SK-N-SH (cell line): Measurements from ENCODE around the gene POU3F3. TPM values are rescaled to one million over a fixed set of nuclear protein-coding genes. Genes with fewer than 3 reads are reported as not detected.

Experiments
- CTCF ChIA-PET: fragments of 300-600, 350-600 bp; formaldehyde crosslinking; extraction: SDS; loops from one replicate; lab custom pipeline; 2021; lab: Yijun Ruan, JAX
- POLR2A ChIA-PET: fragments of 350-600 bp; sonication (Branson Sonifier 250); formaldehyde crosslinking; extraction: SDS; loops from one replicate; lab custom pipeline; 2020; ENCODE audit warnings: antibody characterized with exemption, inconsistent platforms; lab: Yijun Ruan, JAX
- DNase-seq: peaks from one replicate; pipeline ENCODE4 v3.0.0; 2012
- H2AFZ ChIP-seq: fragments of 200-600 bp; sonication (generic); 2 replicates; pipeline ENCODE4 v1.8.1; 2016; ENCODE audit warnings: antibody characterized with exemption, mild to moderate bottlenecking, low read depth
- H3F3A ChIP-seq: fragments of 200-600 bp; sonication (generic); replicated peaks from 2 replicates; pipeline ENCODE3; 2016; ENCODE audit warnings: antibody characterized with exemption, mild to moderate bottlenecking; ENCODE audit not compliant: insufficient read depth
- H3K27ac ChIP-seq, 2 experiments: fragments of 200-500 bp in 1 of 2; fragments of 200-600 bp in 1 of 2; sonication (Bioruptor generic) in 1 of 2; sonication (generic), shearing (Covaris generic) in 1 of 2; 2 replicates each; pipeline versions ENCODE4 v1.5.1 to v1.6.1; 2014 to 2016; ENCODE audit warnings: low read depth in 2 of 2, inconsistent platforms in 1 of 2, low read length in 1 of 2, mild to moderate bottlenecking in 1 of 2, mixed read lengths in 1 of 2
- H3K27me3 ChIP-seq: fragments of 200-600 bp; sonication (generic), shearing (Covaris generic); 2 replicates; pipeline ENCODE4 v1.6.1; 2016; ENCODE audit warnings: mixed run types; ENCODE audit not compliant: insufficient read depth
- H3K36me3 ChIP-seq, 2 experiments: fragments of 200-500 bp in 1 of 2; fragments of 200-600 bp in 1 of 2; sonication (Bioruptor generic) in 1 of 2; sonication (generic) in 1 of 2; replicated peaks in 1 of 2; 2 replicates each; pipeline versions ENCODE3 to v1.5.1; 2014 to 2016; ENCODE audit warnings: low read length in 1 of 2, mild to moderate bottlenecking in 1 of 2; ENCODE audit not compliant: insufficient read depth in 2 of 2, control insufficient read depth in 1 of 2
- H3K4me1 ChIP-seq, 2 experiments: fragments of 200-500 bp in 1 of 2; fragments of 200-600 bp in 1 of 2; sonication (Bioruptor generic) in 1 of 2; sonication (generic), shearing (Covaris generic) in 1 of 2; 2 replicates each; pipeline versions ENCODE4 v1.5.1 to v1.6.1; 2014 to 2016; ENCODE audit warnings: low read depth in 1 of 2, low read length in 1 of 2, mixed run types in 1 of 2; ENCODE audit not compliant: insufficient read depth in 2 of 2, control insufficient read depth in 1 of 2
- H3K4me2 ChIP-seq: fragments of 200-600 bp; sonication (generic), shearing (Covaris generic); 2 replicates; pipeline ENCODE4 v1.6.1; 2017; ENCODE audit warnings: mixed run types
- H3K4me3 ChIP-seq, 2 experiments: fragments of 200-500 bp in 1 of 2; fragments of 200-600 bp in 1 of 2; sonication (Bioruptor generic) in 1 of 2; sonication (generic), shearing (Covaris generic) in 1 of 2; 2 replicates each; pipeline versions ENCODE4 v1.5.1 to v1.8.1; 2014 to 2016; ENCODE audit warnings: low read depth in 2 of 2, inconsistent platforms in 1 of 2, low read length in 1 of 2, mild to moderate bottlenecking in 1 of 2, mixed read lengths in 1 of 2, moderate library complexity in 1 of 2
- H3K79me2 ChIP-seq: fragments of 200-600 bp; sonication (generic); 2 replicates; pipeline ENCODE4 v1.8.1; 2017; ENCODE audit warnings: mild to moderate bottlenecking; ENCODE audit not compliant: insufficient read depth
- H3K9ac ChIP-seq: fragments of 200-600 bp; sonication (generic); 2 replicates; pipeline ENCODE4 v1.6.1; 2017; ENCODE audit warnings: mixed run types
- H3K9me2 ChIP-seq: fragments of 200-600 bp; sonication (generic); 2 replicates; pipeline ENCODE4 v1.6.1; 2017; ENCODE audit warnings: mixed run types
- H3K9me3 ChIP-seq: fragments of 200-600 bp; sonication (generic); 2 replicates; pipeline ENCODE4 v1.6.1; 2017; ENCODE audit warnings: mixed run types, mild to moderate bottlenecking, moderate library complexity
- H4K20me1 ChIP-seq: fragments of 200-600 bp; sonication (generic); 2 replicates; pipeline ENCODE4 v1.6.1; 2017; ENCODE audit warnings: mild to moderate bottlenecking, mixed run types; ENCODE audit not compliant: insufficient read depth
- CHD2 ChIP-seq: fragments of 150-350 bp; IDR thresholded peaks from 2 replicates; pipeline ENCODE4 v1.6.1; 2018; ENCODE audit warnings: low read length; ENCODE audit not compliant: partially characterized antibody
- ELF1 ChIP-seq: IDR thresholded peaks from 2 replicates; pipeline ENCODE4 v1.4.0; 2012
- EZH2phosphoT487 ChIP-seq: fragments of 200-600 bp; sonication (generic); IDR thresholded peaks from 2 replicates; pipeline ENCODE4 v1.6.1; 2017; ENCODE audit warnings: low read depth, mixed run types, mild to moderate bottlenecking, antibody characterized with exemption, moderate library complexity, borderline replicate concordance
- GABPA ChIP-seq: IDR thresholded peaks from 2 replicates; pipeline ENCODE4 v1.4.0; 2012; ENCODE audit warnings: low read depth, mild to moderate bottlenecking
- PBX3 ChIP-seq: IDR thresholded peaks from 2 replicates; pipeline ENCODE4; 2012
- RAD21 ChIP-seq: IDR thresholded peaks from 2 replicates; pipeline ENCODE4 v1.6.1; 2012; ENCODE audit warnings: mild to moderate bottlenecking, low read length
- REST ChIP-seq: IDR thresholded peaks from 2 replicates; pipeline ENCODE4 v1.6.1; 2012; ENCODE audit warnings: mild to moderate bottlenecking, low read depth, low read length, moderate library complexity
- USF1 ChIP-seq: IDR thresholded peaks from 2 replicates; pipeline ENCODE4 v1.4.0; 2012; ENCODE audit warnings: low read depth, borderline replicate concordance
- ZBTB33 ChIP-seq: IDR thresholded peaks from 2 replicates; pipeline ENCODE4 v1.4.0; 2012; ENCODE audit warnings: low read depth, borderline replicate concordance
- WGBS: methylation state at CpG from one replicate; pipeline ENCODE4 v1.1.6; 2017; ENCODE audit warnings: low lambda C conversion rate; 5-methylcytosine and 5-hydroxymethylcytosine counted together
- polyA plus RNA-seq, 3 experiments: library from polyadenylated mRNA; depleted of rRNA; stranded (reverse); fragments of >200 nt; gene quantifications; 2 replicates each; pipeline ENCODE4 v1.2.3, GENCODE V29; 2012

Gene POU3F3
- not detected in 2 replicates for polyA plus RNA-seq (2012; rRNA removed)
- 0.01 TPM in 1 of 2 replicates, not detected in the other for polyA plus RNA-seq (2012; cell fraction: cytosol; rRNA removed)
- not detected in 2 replicates for polyA plus RNA-seq (2012; cell fraction: nucleus; rRNA removed)

- Histone ChIP-seq H3K79me2 (no peaks in the 10 kb centered on the region), H3F3A (no peaks in the 10 kb centered on the region), H3K27ac (no peak within 1 kb of the TSS), H3K9me3 (no peaks in the 10 kb centered on the region), H2AFZ (0 out of 2 replicates have a peak within 1 kb of the TSS, but pooled peaks have one; percentile 46), H3K9ac (no peak within 1 kb of the TSS), H3K9me2 (no peaks in the 10 kb centered on the region), H3K4me2 (peak within 1 kb of the TSS; percentile 76), H3K27me3 (peaks cover 65% of the 10 kb centered on the region), H3K4me1 (peaks cover 0 to 4% of the 10 kb centered on the region in 2 experiments; a peak in 1 of 4 replicates), H3K36me3 (no peaks in the 10 kb centered on the region), H3K4me3 (peak within 1 kb of the TSS; percentile 34 to 36), H4K20me1 (no peaks in the 10 kb centered on the region)
- WGBS, result 5% methylated on average over 62 of the region's 65 CpGs
- DNase-seq, result peak; percentile 93
- ChIA-PET CTCF (interaction anchor here (0.6 to 2.0 kb wide), 3 partner anchors 9 to 895 kb away, joined by 3 to 5 read pairs (median 3); no protein-coding TSS in a partner anchor), POLR2A (no interaction called here)
- TF ChIP-seq GABPA (0 out of 2 replicates have a peak, but pooled peaks have one; percentile 19), ZBTB33 (no peak), ELF1 (0 out of 2 replicates have a peak, but pooled peaks have one; percentile 63), CHD2 (no peak), EZH2phosphoT487 (no peak), USF1 (no peak), RAD21 (no peak), REST (no peak), PBX3 (peak; percentile 97)
- TF ChIP-seq, all 33 proteins: peak for 3
Observed at GRCh38 chr2:104853534-104854497, at the start of gene POU3F3. Gene POU3F3, plus strand, starts transcription at chr2:104854115. Its CDS starts 1,396 bp downstream, at chr2:104855511.
